ENCODE measurements around the gene SLC6A7.

SLC6A7 gene

GRCh38 chr5:150148117-150148927 is 41.5 kb upstream of the SLC6A7 start:
- DNase-seq (ENCODE audit: extremely low spot score), result no peak
- CTCF ChIA-PET, result interaction anchor here (5.1 kb wide), 1 partner anchor 11 kb away, joined by 21 read pairs; no protein-coding TSS in a partner anchor
- TF ChIP-seq CTCF (IDR thresholded peaks at IDR 0.05; ENCODE audit: control extremely low read depth, extremely low read depth, low read depth, missing control alignments), result no peak
- POLR2A ChIA-PET, result no interaction called here

GRCh38 chr5:150149618-150150017 is 40.2 kb upstream of the SLC6A7 start:
- DNase-seq (ENCODE audit: extremely low spot score), result no peak
- no peak for TF ChIP-seq CTCF (IDR thresholded peaks at IDR 0.05; ENCODE audit: control extremely low read depth, extremely low read depth, low read depth, missing control alignments)
- ChIA-PET CTCF (interaction anchor here (0.8 to 5.1 kb wide), 3 partner anchors 10 to 19 kb away, joined by 3 to 21 read pairs (median 6); no protein-coding TSS in a partner anchor), POLR2A (no interaction called here)

GRCh38 chr5:150152636-150153462 is 37.0 kb upstream of the SLC6A7 start:
- no peak for TF ChIP-seq CTCF (IDR thresholded peaks at IDR 0.05; ENCODE audit: control extremely low read depth, extremely low read depth, low read depth, missing control alignments)
- no peak for DNase-seq (ENCODE audit: extremely low spot score)
- ChIA-PET CTCF (interaction anchor here (1.0 to 2.0 kb wide), 3 partner anchors 9 to 24 kb away, joined by 3 to 8 read pairs (median 4); no protein-coding TSS in a partner anchor), POLR2A (no interaction called here)

- DNase-seq (ENCODE audit: extremely low spot score), result no peak
- no peak for TF ChIP-seq CTCF (IDR thresholded peaks at IDR 0.05; ENCODE audit: control extremely low read depth, extremely low read depth, low read depth, missing control alignments)
- POLR2A ChIA-PET, result no interaction called here
- CTCF ChIA-PET, result interaction anchor here (1.0 to 2.0 kb wide), 3 partner anchors 9 to 23 kb away, joined by 3 to 8 read pairs (median 4); no protein-coding TSS in a partner anchor
These were observed 36.4 kb upstream of the SLC6A7 start for GRCh38 chr5:150153483-150153882.

- DNase-seq (ENCODE audit: extremely low spot score), result no peak
- ChIA-PET CTCF (interaction anchor here (1.3 to 2.0 kb wide), 3 partner anchors 8 to 23 kb away, joined by 4 to 8 read pairs (median 4); no protein-coding TSS in a partner anchor), POLR2A (no interaction called here)
- TF ChIP-seq CTCF (IDR thresholded peaks at IDR 0.05; ENCODE audit: control extremely low read depth, extremely low read depth, low read depth, missing control alignments), result no peak
These were observed 35.8 kb upstream of the SLC6A7 start for GRCh38 chr5:150153957-150154617.

- DNase-seq (ENCODE audit: extremely low spot score), result no peak
- CTCF ChIA-PET, result interaction anchor here (1.3 to 2.0 kb wide), 3 partner anchors 9 to 24 kb away, joined by 3 to 8 read pairs (median 4); no protein-coding TSS in a partner anchor
- POLR2A ChIA-PET, result no interaction called here
- TF ChIP-seq CTCF (IDR thresholded peaks at IDR 0.05; ENCODE audit: control extremely low read depth, extremely low read depth, low read depth, missing control alignments), result no peak
These were observed 35.2 kb upstream of the SLC6A7 start for GRCh38 chr5:150154618-150155128.

Data from GM10248 (cell line).